A549 (cell line): Measurements from ENCODE around the gene BCL11B.

ENCODE experiments used
- FOSL2 ChIP-seq, 2 experiments: fragments of 450-650 bp in 1 of 2; fragments of >200 bp in 1 of 2; sonication (Bioruptor Twin) in 1 of 2; formaldehyde crosslinking; IDR thresholded peaks; 2 replicates each; pipeline versions ENCODE4 v1.5.0 to v1.6.1; 2016 to 2020; ENCODE audit warnings: mild to moderate bottlenecking in 1 of 2, moderate library complexity in 1 of 2
- NR3C1 ChIP-seq: fragments of >200 bp; sonication (Bioruptor Twin); formaldehyde crosslinking; IDR thresholded peaks from 3 replicates; pipeline ENCODE4 v1.6.1; 2017
- POLR2A ChIP-seq: IDR thresholded peaks from 2 replicates; pipeline ENCODE4 v1.6.1; 2012; ENCODE audit warnings: mild to moderate bottlenecking, low read length
- RFX5 ChIP-seq: fragments of 450-650 bp; IDR thresholded peaks from 2 replicates; pipeline ENCODE4 v1.7.1; 2014; ENCODE audit warnings: antibody characterized with exemption, mild to moderate bottlenecking, moderate library complexity
- RNF2 ChIP-seq: fragments of 200-600 bp; sonication (generic); IDR thresholded peaks from 2 replicates; pipeline ENCODE4 v1.6.1; 2016; ENCODE audit warnings: low read depth, mild to moderate bottlenecking, antibody characterized with exemption, moderate library complexity, borderline replicate concordance
- SMC3 ChIP-seq: fragments of >200 bp; sonication (Bioruptor Twin); formaldehyde crosslinking; IDR thresholded peaks from 3 replicates; pipeline ENCODE4 v1.6.1; 2018; ENCODE audit warnings: inconsistent platforms
- SREBF2 ChIP-seq: fragments of 450-650 bp; IDR thresholded peaks from 2 replicates; pipeline ENCODE4 v1.6.1; 2014; ENCODE audit warnings: mild to moderate bottlenecking, moderate library complexity
- ZFP36 ChIP-seq: fragments of 450-650 bp; IDR thresholded peaks from 2 replicates; pipeline ENCODE4 v1.6.1; 2014; ENCODE audit warnings: borderline replicate concordance; ENCODE audit not compliant: partially characterized antibody
- TF ChIP-seq, protein P1 (sequence below): fragments of >200 bp; sonication (Bioruptor Twin); formaldehyde crosslinking; IDR thresholded peaks from 3 replicates; pipeline ENCODE4 v1.5.1; 2016
- TF ChIP-seq, protein P2 (sequence below): fragments of 250-450 bp; sonication (Bioruptor Pico); IDR thresholded peaks from 2 replicates; pipeline ENCODE4 v1.5.0; 2021; ENCODE audit warnings: mild to moderate bottlenecking, moderate library complexity, borderline replicate concordance

DNA sequence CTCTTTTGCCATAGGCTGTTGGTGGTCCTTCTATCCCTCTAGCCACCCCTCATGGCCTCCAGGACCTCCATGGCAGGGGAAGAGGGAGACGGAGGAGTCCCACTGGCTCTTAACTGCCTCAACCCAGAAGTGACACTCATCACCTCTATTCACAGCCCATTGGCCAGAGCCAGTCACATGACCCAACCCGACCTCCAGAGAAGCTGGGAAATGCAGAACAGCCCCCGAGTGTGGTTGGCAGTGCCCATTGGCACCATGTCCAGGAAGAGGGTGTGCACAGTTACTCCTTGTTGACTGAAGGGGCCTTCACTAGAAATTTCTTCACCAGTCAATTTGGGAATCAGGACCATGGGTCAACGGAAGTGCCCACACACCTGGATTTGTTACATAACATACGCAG, 17.0 kb upstream of the BCL11B start:
- TF ChIP-seq, protein P1, sequence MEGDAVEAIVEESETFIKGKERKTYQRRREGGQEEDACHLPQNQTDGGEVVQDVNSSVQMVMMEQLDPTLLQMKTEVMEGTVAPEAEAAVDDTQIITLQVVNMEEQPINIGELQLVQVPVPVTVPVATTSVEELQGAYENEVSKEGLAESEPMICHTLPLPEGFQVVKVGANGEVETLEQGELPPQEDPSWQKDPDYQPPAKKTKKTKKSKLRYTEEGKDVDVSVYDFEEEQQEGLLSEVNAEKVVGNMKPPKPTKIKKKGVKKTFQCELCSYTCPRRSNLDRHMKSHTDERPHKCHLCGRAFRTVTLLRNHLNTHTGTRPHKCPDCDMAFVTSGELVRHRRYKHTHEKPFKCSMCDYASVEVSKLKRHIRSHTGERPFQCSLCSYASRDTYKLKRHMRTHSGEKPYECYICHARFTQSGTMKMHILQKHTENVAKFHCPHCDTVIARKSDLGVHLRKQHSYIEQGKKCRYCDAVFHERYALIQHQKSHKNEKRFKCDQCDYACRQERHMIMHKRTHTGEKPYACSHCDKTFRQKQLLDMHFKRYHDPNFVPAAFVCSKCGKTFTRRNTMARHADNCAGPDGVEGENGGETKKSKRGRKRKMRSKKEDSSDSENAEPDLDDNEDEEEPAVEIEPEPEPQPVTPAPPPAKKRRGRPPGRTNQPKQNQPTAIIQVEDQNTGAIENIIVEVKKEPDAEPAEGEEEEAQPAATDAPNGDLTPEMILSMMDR: no peak
- TF ChIP-seq NR3C1: no peak
- TF ChIP-seq ZFP36: no peak
- no peak for TF ChIP-seq SMC3
- TF ChIP-seq, protein P2, sequence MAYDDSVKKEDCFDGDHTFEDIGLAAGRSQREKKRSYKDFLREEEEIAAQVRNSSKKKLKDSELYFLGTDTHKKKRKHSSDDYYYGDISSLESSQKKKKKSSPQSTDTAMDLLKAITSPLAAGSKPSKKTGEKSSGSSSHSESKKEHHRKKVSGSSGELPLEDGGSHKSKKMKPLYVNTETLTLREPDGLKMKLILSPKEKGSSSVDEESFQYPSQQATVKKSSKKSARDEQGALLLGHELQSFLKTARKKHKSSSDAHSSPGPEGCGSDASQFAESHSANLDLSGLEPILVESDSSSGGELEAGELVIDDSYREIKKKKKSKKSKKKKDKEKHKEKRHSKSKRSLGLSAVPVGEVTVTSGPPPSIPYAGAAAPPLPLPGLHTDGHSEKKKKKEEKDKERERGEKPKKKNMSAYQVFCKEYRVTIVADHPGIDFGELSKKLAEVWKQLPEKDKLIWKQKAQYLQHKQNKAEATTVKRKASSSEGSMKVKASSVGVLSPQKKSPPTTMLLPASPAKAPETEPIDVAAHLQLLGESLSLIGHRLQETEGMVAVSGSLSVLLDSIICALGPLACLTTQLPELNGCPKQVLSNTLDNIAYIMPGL (CRISPR knock-in tag): no peak
- no peak for TF ChIP-seq FOSL2 (IDR thresholded peaks at IDR 0.05)
- no peak for TF ChIP-seq FOSL2 (CRISPR knock-in tag; IDR thresholded peaks at IDR 0.05)
- no peak for TF ChIP-seq SREBF2
- no peak for TF ChIP-seq RNF2
- TF ChIP-seq POLR2A: no peak
- TF ChIP-seq RFX5: no peak
